GM18505 (cell line): ENCODE results near the gene MTARC2.
"Not testable (repeated sequence)": the region's sequence is repeated elsewhere in the genome, so short reads cannot be mapped to it uniquely, and the experiment has no call there.

Source experiments
- ATAC-seq: cut with Tn5 transposase; IDR thresholded peaks from one replicate; pipeline ENCODE4 v1.9.1; 2021; ENCODE audit not compliant: unreplicated experiment
- POLR2A ChIP-seq: IDR thresholded peaks from 4 replicates; pipeline ENCODE4 v1.6.1; 2011; ENCODE audit warnings: borderline replicate concordance; ENCODE audit not compliant: insufficient read depth, insufficient read length; ENCODE audit errors: extremely low read depth

Gene MTARC2

GRCh38 chr1:220717800-220718640 lies 30.1 kb upstream of the MTARC2 start:
- TF ChIP-seq POLR2A = no peak
- ATAC-seq = no peak

DNA sequence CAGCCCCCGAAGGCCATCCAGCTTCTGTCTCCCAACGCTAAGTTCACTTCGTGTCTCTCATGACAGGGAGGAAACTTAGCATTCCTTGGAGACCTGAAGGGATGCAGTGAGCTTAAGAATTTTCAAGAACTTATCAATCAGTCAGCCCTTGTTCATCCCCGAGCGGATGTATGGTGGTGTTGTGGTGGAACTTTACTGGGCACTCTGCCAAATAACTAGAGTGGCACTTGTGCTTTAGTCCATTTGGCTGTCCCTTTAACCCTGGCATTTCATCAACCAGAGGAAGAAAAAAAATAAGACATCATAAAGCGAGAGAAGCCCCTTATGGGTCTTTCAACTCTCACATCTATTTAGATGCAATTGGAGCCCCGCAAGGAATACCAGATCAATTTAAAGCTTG lies 26.9 kb upstream of the MTARC2 start:
- not testable (repeated sequence) for ATAC-seq

- TF ChIP-seq POLR2A = no peak
- ATAC-seq = no peak
These were observed 21.5 kb upstream of the MTARC2 start for GRCh38 chr1:220726634-220727033.

DNA sequence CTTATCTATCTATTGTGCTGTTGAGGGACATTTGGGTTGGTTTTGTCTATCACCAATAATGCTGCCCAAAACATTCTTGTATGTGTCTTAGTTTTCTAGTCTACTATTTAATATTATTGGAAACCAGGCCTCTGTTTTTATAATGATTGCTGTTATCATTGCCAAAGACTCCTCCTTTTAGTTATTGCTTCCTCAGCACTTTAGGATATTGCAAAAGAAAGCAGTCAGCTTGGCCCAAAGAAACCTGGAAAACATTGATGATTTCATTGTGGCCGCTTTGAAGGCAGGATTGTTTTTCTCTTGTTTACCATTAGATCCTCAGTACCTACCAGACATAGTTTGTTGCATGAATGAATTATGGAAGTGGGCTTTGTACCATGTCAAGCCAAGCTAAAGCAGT lies 20.6 kb upstream of the MTARC2 start:
- ATAC-seq = no peak

GRCh38 chr1:220730486-220730885 lies 17.6 kb upstream of the MTARC2 start:
- no peak for TF ChIP-seq POLR2A
- ATAC-seq = no peak

More for the DNA sequence above, 20.6 kb upstream of the MTARC2 start:
- TF ChIP-seq POLR2A = no peak

GRCh38 chr1:220732137-220732536 lies 16.0 kb upstream of the MTARC2 start:
- TF ChIP-seq POLR2A = no peak
- ATAC-seq = no peak

DNA sequence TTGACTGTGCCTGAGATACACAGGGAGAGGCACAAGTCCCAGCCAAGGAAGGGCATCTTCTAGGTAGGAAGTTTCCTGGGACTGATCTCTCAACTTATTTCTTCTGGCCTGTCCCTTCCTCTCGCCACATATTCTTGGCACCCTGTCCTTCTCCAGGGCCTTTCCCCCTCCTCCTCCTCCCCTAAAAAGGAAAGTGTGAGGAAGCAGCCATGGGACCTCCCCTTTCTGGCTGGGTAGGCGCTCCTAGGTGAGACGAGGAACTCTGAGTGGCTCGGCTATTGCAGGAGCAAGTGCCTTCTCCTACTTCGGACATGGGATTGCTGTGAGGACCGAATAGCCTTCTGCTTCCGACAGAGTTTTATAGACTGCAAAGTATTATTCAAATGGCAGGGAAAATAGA lies 15.5 kb upstream of the MTARC2 start:
- no peak for TF ChIP-seq POLR2A
- peak; percentile 17 for ATAC-seq

DNA sequence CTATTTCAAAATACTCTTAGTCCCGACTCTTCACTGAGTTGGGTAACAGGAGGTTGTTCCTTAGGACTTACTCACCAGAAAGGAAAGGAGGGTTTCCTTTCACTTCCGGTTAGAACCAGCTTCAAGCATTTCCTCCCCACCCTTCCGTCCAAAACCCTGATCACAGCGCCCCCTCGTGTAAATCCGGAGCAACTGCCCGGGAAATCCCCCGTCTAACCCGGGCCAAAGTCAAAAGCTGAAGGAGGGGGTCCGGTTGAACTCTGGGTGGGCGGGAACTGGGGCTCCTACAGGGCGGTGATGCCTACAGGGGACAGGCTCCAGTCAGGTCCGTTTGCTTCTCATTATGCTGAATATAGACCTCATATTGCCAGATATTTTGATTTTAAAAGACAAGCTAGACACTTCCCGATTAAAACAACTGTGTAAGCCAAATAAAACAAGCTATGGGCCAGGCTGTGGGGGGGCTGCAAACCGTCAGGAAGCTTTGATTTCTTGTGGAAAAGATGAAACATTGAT lies 15.0 kb upstream of the MTARC2 start:
- no peak for TF ChIP-seq POLR2A
- peak; percentile 84 for ATAC-seq

DNA sequence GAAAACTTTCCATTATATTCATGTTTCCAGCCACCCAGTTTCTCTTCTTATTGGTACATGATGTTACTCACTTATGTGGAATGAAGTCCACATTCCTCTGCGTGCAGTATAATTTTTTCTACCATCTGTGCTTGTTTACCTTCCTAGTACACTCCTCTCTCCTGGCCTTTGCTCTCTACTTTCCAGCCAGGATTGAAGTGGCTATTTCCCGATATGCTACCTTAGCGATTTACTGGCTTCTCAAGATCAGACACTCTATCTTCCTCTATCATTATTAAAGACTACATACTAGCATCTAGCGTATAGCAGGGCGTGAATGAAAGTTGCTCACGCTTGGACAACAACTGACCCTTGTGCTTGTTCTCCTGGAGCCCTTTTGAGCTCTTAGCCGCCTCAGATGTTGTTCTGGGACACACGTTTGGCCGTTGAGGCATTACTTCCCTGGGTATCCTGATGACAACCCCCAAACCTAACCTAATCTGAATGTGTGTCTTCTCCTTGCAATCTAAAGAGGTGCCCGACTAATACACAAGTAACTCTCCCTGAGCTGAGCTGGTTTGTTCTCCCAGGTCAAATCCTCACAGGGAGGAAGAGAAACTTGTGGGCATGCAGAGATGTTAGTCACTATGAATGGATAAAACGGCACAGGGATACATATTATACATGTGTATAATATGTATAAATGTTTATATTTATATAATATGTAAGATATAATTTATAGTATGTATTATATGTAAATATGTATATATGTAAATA lies 13.4 kb upstream of the MTARC2 start:
- no peak for TF ChIP-seq POLR2A
- no peak for ATAC-seq

- ATAC-seq = not testable (repeated sequence)
These were observed 11.8 kb upstream of the MTARC2 start for GRCh38 chr1:220736283-220736682.

- ATAC-seq = no peak
- no peak for TF ChIP-seq POLR2A
These were observed 6.8 kb upstream of the MTARC2 start for GRCh38 chr1:220741349-220741748.

DNA sequence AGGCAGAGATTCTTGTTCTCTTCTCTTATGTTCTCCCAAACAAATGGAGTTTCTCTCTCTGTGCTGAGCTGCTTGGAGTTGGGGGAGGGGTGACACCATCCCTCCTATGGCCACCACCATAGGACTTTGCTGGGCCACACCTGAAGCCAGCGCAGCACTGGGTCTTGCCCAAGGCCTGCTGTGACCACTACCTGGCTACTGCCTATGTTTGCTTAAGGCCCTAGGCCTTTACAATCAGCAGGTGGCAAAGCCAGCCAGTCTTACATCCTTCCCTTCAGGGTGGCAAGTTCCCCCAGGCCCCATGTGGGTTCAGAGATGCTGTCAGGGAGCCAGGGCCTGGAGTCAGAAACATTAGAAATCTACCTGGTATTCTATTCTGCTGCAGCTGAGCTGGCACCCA lies 6.3 kb upstream of the MTARC2 start:
- ATAC-seq = no peak
- TF ChIP-seq POLR2A = no peak

DNA sequence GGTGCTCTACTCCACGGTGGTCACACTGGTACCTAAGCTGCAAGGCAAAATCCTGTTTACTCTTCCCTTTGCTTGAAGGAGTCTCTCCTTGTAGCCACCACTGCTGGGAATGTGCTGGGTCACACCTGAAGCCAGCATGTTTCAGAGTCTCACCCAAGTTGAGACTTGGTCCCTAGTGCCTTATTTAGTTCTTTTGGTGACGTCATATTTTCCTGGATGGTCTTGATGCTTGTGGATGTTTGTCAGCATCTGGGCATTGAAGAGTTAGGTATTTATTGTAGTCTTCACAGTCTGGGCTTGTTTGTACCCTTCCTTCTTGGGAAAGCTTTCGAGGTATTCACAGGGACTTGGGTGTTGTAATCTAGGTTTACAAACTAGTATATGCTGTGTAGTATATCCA lies 5.6 kb upstream of the MTARC2 start:
- ATAC-seq = no peak
- no peak for TF ChIP-seq POLR2A

GRCh38 chr1:220746851-220747250 lies 1.3 kb upstream of the MTARC2 start:
- ATAC-seq = no peak
- no peak for TF ChIP-seq POLR2A
